ENCODE results near the gene COL20A1.
A peak's percentile ranks its signal among the peaks of the same experiment; 100 is the strongest.
"Not testable (repeated sequence)": the region's sequence is repeated elsewhere in the genome, so short reads cannot be mapped to it uniquely, and the experiment has no call there.

Gene COL20A1

DNA sequence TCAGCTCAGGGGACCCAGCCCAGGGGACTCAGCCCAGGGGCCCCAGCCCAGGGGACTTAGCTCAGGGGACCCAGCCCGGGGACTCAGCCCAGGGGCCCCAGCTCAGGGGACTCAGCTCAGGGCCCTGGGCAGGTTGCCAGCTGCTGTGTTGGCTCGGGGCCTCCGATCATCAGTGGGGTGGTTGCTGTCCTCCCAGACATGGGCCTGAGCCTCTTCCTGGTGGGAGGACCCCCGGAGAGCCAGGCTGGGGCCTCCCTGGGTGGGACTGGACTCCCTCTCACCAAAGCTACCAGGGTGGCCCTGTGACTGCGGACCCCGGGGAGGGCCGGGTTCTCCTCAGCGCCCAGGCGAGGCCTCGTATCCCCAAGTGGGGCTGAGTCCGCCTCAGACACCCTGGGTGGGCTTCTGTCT, 4.4 kb downstream of the COL20A1 start:
- Mint-ChIP-seq H3K27me3 (peaks cover 51 to 59% of the 10 kb centered on the region in 2 donors), H3K4me3 (no peak overlapping the region), H3K9me3 (peaks cover 5 to 9% of the 10 kb centered on the region in 2 donors), H3K4me1 (peaks cover 0 to 3% of the 10 kb centered on the region in 2 donors), H3K36me3 (no peaks in the 10 kb centered on the region), H3K27ac (no peak overlapping the region)
- ATAC-seq (replicated peaks) (no peak), DNase-seq (no peak)

GRCh38 chr20:63297796-63298572, 5.0 kb downstream of the COL20A1 start:
- Mint-ChIP-seq H3K4me1 (peaks cover 0 to 3% of the 10 kb centered on the region in 2 donors), H3K27me3 (peaks cover 56 to 65% of the 10 kb centered on the region in 2 donors), H3K9me3 (peaks cover 8 to 14% of the 10 kb centered on the region in 2 donors), H3K27ac (no peak overlapping the region), H3K36me3 (no peaks in the 10 kb centered on the region), H3K4me3 (no peak overlapping the region)
- ATAC-seq (replicated peaks) = no peak
- no peak for DNase-seq

DNA sequence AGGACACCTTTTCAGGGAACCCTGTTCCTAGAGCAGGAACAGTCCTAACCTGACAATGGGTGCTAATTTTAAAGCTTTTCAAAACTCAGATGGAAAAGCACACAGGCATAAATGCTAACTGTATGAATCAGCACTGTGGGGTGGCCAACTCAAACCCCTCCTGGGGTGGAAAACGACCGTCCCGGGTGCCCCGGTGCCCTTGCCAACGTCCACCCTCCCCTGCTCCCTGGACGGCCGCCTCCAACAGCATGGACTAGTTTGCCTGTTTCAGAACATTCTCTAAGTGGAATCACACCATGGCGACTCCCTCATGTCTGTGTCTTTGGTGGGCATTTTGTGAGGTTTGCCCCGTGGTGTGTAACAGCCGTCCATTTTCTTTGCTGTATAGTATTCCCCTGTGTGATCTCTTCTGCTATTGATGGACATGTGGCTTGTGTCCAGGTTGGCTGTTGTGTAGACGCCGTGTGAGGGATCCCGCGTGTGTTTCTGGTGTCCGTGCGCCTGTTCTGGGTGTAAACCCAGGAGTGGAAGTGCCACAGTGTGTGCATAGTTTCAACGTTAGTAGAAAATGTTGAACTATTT, 5.8 kb downstream of the COL20A1 start:
- no peak overlapping the region for H3K27ac Mint-ChIP-seq
- peaks cover 0 to 3% of the 10 kb centered on the region in 2 donors for H3K4me1 Mint-ChIP-seq
- peaks cover 50 to 65% of the 10 kb centered on the region in 2 donors for H3K27me3 Mint-ChIP-seq

DNA sequence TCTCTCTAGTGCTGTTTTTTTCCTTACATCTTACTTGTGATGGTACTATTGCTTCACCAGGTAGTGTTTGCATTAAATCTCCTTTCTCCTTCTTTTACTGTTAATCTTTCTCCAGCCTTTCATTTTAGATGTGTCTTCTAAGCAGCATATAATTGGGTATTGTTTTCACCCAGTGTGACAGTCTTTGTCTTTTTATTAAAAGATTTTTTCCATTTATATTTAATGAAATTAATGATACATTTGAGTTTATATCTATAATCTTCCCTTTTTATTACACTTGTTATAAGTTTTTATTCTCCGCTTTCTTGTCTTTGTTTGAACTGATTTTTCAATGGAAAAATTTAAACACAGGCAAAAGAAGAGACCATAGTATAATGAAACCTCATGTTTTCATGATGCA, 8.7 kb downstream of the COL20A1 start:
- Mint-ChIP-seq H3K9me3 (peaks cover 11 to 14% of the 10 kb centered on the region in 2 donors), H3K27ac (no peak overlapping the region), H3K27me3 (peaks cover 36 to 48% of the 10 kb centered on the region in 2 donors), H3K4me3 (no peak overlapping the region), H3K4me1 (no peaks in the 10 kb centered on the region), H3K36me3 (no peaks in the 10 kb centered on the region)
- ATAC-seq (replicated peaks) = no peak
- no peak for DNase-seq

More for the DNA sequence above, 5.8 kb downstream of the COL20A1 start:
- no peak overlapping the region for H3K4me3 Mint-ChIP-seq
- DNase-seq = no peak
- H3K36me3 Mint-ChIP-seq = no peaks in the 10 kb centered on the region
- H3K9me3 Mint-ChIP-seq = peaks cover 8 to 14% of the 10 kb centered on the region in 2 donors
- ATAC-seq (replicated peaks) = no peak

- DNase-seq = no peak
- ATAC-seq (replicated peaks) = no peak
- Mint-ChIP-seq H3K27ac (no peak overlapping the region), H3K36me3 (no peaks in the 10 kb centered on the region), H3K4me3 (no peak overlapping the region), H3K4me1 (no peaks in the 10 kb centered on the region), H3K9me3 (peaks cover 11 to 14% of the 10 kb centered on the region in 2 donors), H3K27me3 (peaks cover 26 to 37% of the 10 kb centered on the region in 2 donors)
Measured at GRCh38 chr20:63303095-63303666, 10.2 kb downstream of the COL20A1 start.

GRCh38 chr20:63305393-63305792, 12.4 kb downstream of the COL20A1 start:
- ATAC-seq (replicated peaks) = no peak
- Mint-ChIP-seq H3K27me3 (peaks cover 26 to 32% of the 10 kb centered on the region in 2 donors), H3K4me1 (no peaks in the 10 kb centered on the region), H3K36me3 (no peaks in the 10 kb centered on the region), H3K27ac (no peak overlapping the region), H3K9me3 (peaks cover 10 to 11% of the 10 kb centered on the region in 2 donors), H3K4me3 (no peak overlapping the region)
- no peak for DNase-seq

DNA sequence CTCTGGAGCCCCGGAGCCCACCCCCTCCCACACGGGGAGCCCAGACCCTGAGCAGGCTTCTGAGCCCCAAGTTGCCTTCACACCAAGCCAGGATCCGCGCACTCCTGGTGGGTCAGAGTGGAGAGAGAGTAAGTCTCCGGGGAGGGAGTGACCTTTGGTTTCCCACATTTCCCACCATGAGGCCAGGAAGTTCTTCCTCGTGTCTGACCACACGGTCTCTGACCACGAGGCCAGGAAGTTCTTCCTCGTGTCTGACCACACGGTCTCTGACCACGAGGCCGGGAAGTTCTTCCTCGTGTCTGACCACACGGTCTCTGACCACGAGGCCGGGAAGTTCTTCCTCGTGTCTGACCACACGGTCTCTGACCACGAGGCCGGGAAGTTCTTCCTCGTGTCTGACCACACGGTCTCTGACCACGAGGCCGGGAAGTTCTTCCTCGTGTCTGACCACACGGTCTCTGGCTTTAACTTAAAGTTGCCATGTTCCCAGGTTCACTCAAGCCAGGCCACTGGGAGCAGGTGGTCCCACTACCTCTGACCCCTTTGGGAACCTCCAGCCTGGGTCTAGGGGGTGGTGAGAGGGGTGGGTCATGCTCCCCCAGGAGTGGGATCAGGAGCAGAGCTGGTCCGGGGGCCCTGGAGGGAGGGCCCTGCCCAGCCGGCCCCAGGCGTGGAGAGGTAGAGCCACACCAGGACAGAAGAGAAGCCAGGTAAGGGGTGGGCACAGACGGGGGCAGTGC, 13.1 kb downstream of the COL20A1 start:
- not testable (repeated sequence) for H3K27ac Mint-ChIP-seq; H3K36me3 Mint-ChIP-seq; DNase-seq; H3K9me3 Mint-ChIP-seq; H3K4me1 Mint-ChIP-seq; ATAC-seq (replicated peaks); H3K4me3 Mint-ChIP-seq
- H3K27me3 Mint-ChIP-seq = peaks cover 29 to 30% of the 10 kb centered on the region in 2 donors

GRCh38 chr20:63306673-63307537, 13.9 kb downstream of the COL20A1 start:
- ATAC-seq (replicated peaks) = no peak
- no peaks in the 10 kb centered on the region for H3K36me3 Mint-ChIP-seq
- no peaks in the 10 kb centered on the region for H3K4me1 Mint-ChIP-seq
- no peak overlapping the region for H3K27ac Mint-ChIP-seq
- DNase-seq = no peak
- peaks cover 24 to 25% of the 10 kb centered on the region in 2 donors for H3K27me3 Mint-ChIP-seq
- no peak overlapping the region for H3K4me3 Mint-ChIP-seq
- H3K9me3 Mint-ChIP-seq = peaks cover 5 to 6% of the 10 kb centered on the region in 2 donors

DNA sequence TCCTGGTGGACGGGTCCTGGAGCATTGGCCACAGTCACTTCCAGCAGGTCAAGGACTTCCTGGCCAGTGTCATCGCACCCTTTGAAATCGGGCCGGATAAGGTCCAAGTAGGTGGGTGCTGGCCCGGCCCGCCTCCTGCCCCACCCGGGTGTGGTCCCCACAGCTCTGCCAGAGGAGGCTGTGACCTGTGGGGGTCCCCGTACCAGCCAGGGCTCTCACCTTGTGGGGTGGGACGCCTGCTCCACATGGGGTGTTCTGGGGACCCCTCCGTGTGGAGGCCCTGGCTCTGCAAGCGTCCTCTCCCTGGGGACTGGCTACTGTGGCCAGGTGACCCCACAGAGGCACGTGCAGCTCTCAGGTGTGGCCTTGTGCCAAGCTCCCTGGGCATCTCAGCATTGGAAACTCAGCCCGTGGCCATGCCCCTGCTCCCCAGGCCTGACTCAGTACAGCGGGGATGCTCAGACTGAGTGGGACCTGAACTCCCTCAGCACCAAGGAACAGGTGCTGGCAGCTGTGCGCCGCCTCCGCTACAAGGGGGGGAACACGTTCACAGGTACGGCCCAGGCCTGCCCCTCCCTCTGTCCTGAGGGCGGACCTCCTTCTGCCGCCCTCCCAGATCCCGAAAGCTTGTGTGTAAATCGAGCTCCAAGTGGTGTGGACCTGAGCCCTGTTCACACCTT, 14.7 kb downstream of the COL20A1 start:
- Mint-ChIP-seq H3K27ac (no peak overlapping the region), H3K36me3 (no peaks in the 10 kb centered on the region), H3K4me1 (no peaks in the 10 kb centered on the region), H3K9me3 (peaks cover 2 to 5% of the 10 kb centered on the region in 2 donors), H3K4me3 (no peak overlapping the region), H3K27me3 (peaks cover 19 to 22% of the 10 kb centered on the region in 2 donors)
- ATAC-seq (replicated peaks) (no peak), DNase-seq (no peak)

DNA sequence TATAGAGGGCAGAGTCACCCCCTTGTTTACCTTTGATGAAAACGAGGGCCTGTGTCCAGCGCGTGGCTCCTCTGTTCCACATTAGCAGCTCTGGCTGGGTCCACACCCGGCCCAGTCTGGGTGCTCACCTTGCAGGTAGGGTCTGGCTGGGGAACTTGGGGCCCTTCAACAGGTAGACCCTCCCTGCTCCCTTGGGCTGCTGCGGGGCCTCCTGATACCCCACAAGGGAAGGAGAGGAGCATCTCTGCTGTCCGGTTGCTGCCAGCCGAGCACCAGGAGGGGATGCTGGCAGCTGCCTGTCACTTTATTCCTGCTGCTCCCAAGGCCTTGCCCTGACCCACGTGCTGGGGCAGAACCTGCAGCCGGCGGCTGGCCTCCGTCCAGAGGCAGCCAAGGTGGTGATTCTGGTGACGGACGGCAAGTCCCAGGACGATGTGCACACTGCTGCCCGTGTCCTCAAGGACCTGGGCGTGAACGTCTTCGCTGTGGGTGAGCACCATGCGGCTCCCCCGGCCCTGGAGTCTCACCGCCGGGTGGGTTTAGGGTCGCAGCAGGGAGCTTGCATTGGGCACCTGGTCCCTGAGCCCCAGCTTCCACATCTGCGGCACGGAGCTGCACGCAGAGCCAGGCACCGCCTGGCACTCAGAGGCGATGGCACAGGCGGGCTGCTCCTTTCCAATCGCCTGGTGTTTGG, 15.4 kb downstream of the COL20A1 start:
- Mint-ChIP-seq H3K9me3 (peaks cover 0 to 3% of the 10 kb centered on the region in 2 donors), H3K27ac (no peak overlapping the region), H3K4me1 (no peaks in the 10 kb centered on the region), H3K4me3 (no peak overlapping the region), H3K27me3 (peaks cover 19 to 22% of the 10 kb centered on the region in 2 donors), H3K36me3 (no peaks in the 10 kb centered on the region)
- no peak for DNase-seq
- no peak for ATAC-seq (replicated peaks)

DNA sequence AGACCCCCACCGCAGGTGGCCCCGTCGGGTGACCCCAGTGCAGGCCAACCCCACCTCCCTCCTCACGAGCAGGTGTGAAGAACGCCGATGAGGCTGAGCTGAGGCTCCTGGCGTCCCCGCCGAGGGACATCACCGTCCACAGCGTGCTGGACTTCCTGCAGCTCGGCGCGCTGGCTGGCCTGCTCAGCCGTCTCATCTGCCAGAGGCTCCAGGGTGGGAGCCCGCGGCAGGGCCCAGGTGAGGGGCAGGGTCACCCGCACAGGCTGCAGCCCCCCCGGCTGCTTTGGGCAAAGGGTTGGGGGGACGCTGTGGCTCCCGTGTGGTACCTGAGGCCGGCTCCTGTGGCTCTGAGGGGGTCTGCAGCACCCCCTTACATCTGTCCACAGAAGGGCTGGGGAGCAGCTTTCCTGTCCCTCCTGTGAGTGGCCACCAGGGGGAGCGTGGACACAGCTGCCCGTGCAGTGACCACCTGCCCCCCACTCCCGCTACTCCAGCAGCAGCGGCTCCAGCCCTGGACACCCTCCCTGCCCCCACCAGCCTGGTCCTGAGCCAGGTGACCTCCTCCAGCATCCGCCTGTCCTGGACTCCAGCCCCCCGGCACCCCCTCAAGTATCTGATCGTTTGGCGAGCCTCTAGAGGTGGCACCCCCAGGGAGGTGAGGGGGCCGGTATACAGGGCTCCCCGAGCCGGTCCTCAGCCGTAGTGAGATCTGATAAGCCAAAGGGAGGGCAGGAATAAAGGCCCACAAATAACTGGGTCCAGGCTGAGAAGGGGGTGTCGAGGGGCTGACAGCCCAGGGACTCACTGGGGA, 16.5 kb downstream of the COL20A1 start:
- H3K27ac Mint-ChIP-seq = no peak overlapping the region
- peaks cover 19 to 22% of the 10 kb centered on the region in 2 donors for H3K27me3 Mint-ChIP-seq
- H3K4me3 Mint-ChIP-seq = no peak overlapping the region
- no peaks in the 10 kb centered on the region for H3K36me3 Mint-ChIP-seq
- ATAC-seq (replicated peaks) (peak; percentile 55 to 62), DNase-seq (no peak)
- no peaks in the 10 kb centered on the region for H3K4me1 Mint-ChIP-seq
- H3K9me3 Mint-ChIP-seq = peaks cover 0 to 3% of the 10 kb centered on the region in 2 donors

All from stimulated activated naive B cell treated with anti-CD40 and anti-IgM and Interleukin-4, amounts not matched to agents 10 μg/mL and 1 μg/mL and 100 μg/mL, for 72 hours (primary cell).